GM12878 (cell line): Measurements from ENCODE around the gene RPL7A. TPM values are rescaled to one million over a fixed set of nuclear protein-coding genes. Genes with fewer than 3 reads are reported as not detected.
A peak's percentile ranks its signal among the peaks of the same experiment; 100 is the strongest.

Experiments
- BACH1 ChIP-seq: fragments of 450-650 bp; IDR thresholded peaks from 2 replicates; pipeline ENCODE4 v1.6.1; 2017; ENCODE audit warnings: mild to moderate bottlenecking, borderline replicate concordance
- CEBPB ChIP-seq, 2 experiments: fragments of 150-350 bp in 1 of 2; IDR thresholded peaks; 2 replicates each; pipeline ENCODE4 v1.6.1; 2012 to 2014; ENCODE audit warnings: low read depth in 2 of 2, low read length in 2 of 2, borderline replicate concordance in 1 of 2, inconsistent platforms in 1 of 2
- GATAD2B ChIP-seq: fragments of 450-650 bp; conservative IDR thresholded peaks from 2 replicates; pipeline ENCODE4 v1.6.1; 2017; ENCODE audit warnings: low read depth, mild to moderate bottlenecking, moderate library complexity
- HCFC1 ChIP-seq: fragments of 150-350 bp; IDR thresholded peaks from 2 replicates; pipeline ENCODE4 v1.6.1; 2014; ENCODE audit warnings: low read length
- MEF2A ChIP-seq: IDR thresholded peaks from 2 replicates; pipeline ENCODE4 v1.6.1; 2011; ENCODE audit warnings: low read depth, mild to moderate bottlenecking, low read length, moderate library complexity; ENCODE audit not compliant: insufficient read depth
- REST ChIP-seq: IDR thresholded peaks from 2 replicates; pipeline ENCODE4 v1.6.1; 2012; ENCODE audit warnings: mild to moderate bottlenecking, low read depth, low read length
- SREBF1 ChIP-seq: IDR thresholded peaks from 2 replicates; pipeline ENCODE4 v1.6.1; 2012; ENCODE audit warnings: mild to moderate bottlenecking, low read length
- SRF ChIP-seq, 2 experiments: IDR thresholded peaks; 2 replicates each; pipeline ENCODE4 v1.6.1; 2011; ENCODE audit warnings: low read depth in 2 of 2, low read length in 2 of 2, mild to moderate bottlenecking in 1 of 2, moderate library complexity in 1 of 2
- STAT3 ChIP-seq: IDR thresholded peaks from 2 replicates; pipeline ENCODE4 v1.6.1; 2011; ENCODE audit warnings: low read depth, low read length, improper control_type of control experiment
- YY1 ChIP-seq: IDR thresholded peaks from 2 replicates; pipeline ENCODE4 v1.6.1; 2011; ENCODE audit warnings: low read depth, mild to moderate bottlenecking, low read length
- ZBTB33 ChIP-seq: fragments of 450-650 bp; IDR thresholded peaks from 2 replicates; pipeline ENCODE4 v1.6.1; 2017; ENCODE audit warnings: mild to moderate bottlenecking
- polyA plus RNA-seq, 11 experiments: library from polyadenylated mRNA; depleted of rRNA in 4 of 11; unstranded in 6 of 11; stranded (reverse) in 5 of 11; fragments of >200 nt; fragmentation: Nextera tagmentation in 4 of 11; fragmentation: Illumina TruSeq in 1 of 11; extraction: Ambion mirVana in 4 of 11; extraction: Trizol in 1 of 11; gene quantifications; 1 replicate in 1 of 11; 2 replicates in 10 of 11; pipeline versions ENCODE4 v1.2.1 to v1.2.3, GENCODE V29; 2011 to 2016; ENCODE audit warnings: inconsistent platforms in 2 of 11, missing spikeins in 2 of 11, low read depth in 1 of 11
- total RNA-seq, 4 experiments: library from RNA; depleted of rRNA in 3 of 4; stranded (reverse); fragments of >200 nt in 3 of 4; fragmentation: Illumina TruSeq in 1 of 4; extraction: Trizol in 1 of 4; gene quantifications; 2 replicates each; pipeline versions ENCODE4 v1.2.1 to v1.2.3, GENCODE V29; 2013 to 2021
- TF ChIP-seq, protein P1 (sequence below): fragments of 150-350 bp; IDR thresholded peaks from 2 replicates; pipeline ENCODE4 v1.6.1; 2016; ENCODE audit warnings: low read depth, low read length
- TF ChIP-seq, protein P2 (sequence below): fragments of 450-650 bp; IDR thresholded peaks from 2 replicates; pipeline ENCODE4 v1.6.1; 2016; ENCODE audit warnings: mild to moderate bottlenecking, moderate library complexity, borderline replicate concordance
- TF ChIP-seq, protein P3 (sequence below): IDR thresholded peaks from 2 replicates; pipeline ENCODE4 v1.6.1; 2012; ENCODE audit warnings: low read depth, low read length, improper control_type of control experiment

The RPL7A gene
- total and polyA plus RNA-seq, 10 of the 15 experiments (the other 5 are each of a cell fraction or from before 2014, with no cell fraction given) = 917 to 5,193 (median 3,326) TPM

DNA sequence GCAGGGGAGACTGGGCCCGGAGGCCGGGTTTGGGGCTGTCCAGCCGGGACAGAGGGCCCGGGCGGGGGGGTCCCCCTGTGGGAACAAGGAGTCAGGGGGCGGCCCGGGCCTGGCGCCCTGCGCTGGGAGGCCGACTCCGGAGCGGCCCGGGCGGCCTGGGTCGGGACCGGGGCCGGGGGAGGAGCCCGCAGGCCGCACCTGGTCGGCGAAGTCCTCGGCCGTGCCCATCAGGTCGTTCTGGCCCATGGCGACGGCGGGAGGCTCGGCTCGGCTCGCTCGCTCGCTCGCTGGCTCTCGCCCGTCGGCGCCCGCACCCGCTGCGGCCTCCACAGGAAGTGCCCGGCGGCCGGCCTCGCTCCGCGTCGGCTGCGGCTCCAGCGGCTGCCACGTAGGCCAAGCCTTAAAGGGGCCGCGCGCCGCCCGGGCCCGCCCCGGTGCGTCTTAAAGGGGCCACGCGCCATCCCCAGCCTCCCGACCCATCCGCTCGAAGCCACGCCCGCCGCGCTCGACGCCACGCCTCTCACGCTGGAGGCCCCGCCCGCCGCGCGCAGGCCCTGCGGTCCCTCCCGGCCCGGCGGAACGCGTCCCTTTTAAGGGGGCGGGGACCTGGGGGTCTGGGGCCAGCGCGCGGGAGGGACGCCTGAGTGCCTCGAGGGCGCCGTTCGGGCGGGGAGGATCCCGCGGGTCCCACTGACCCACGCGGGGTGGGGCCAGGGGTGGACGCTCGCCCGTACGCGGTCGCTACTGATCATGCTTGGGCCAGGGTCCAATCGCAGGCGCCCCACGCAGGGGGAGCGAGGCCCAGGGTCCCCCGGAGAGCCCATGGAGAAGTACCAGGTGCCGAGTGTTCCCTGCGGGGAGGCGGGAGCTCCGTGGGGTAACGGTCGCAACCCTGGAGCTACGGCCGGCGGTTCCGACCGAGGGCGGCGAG lies 28.0 kb downstream of the RPL7A start, which contains the start of the genes STKLD1 and SURF4 (continued):
- TF ChIP-seq, protein P1, sequence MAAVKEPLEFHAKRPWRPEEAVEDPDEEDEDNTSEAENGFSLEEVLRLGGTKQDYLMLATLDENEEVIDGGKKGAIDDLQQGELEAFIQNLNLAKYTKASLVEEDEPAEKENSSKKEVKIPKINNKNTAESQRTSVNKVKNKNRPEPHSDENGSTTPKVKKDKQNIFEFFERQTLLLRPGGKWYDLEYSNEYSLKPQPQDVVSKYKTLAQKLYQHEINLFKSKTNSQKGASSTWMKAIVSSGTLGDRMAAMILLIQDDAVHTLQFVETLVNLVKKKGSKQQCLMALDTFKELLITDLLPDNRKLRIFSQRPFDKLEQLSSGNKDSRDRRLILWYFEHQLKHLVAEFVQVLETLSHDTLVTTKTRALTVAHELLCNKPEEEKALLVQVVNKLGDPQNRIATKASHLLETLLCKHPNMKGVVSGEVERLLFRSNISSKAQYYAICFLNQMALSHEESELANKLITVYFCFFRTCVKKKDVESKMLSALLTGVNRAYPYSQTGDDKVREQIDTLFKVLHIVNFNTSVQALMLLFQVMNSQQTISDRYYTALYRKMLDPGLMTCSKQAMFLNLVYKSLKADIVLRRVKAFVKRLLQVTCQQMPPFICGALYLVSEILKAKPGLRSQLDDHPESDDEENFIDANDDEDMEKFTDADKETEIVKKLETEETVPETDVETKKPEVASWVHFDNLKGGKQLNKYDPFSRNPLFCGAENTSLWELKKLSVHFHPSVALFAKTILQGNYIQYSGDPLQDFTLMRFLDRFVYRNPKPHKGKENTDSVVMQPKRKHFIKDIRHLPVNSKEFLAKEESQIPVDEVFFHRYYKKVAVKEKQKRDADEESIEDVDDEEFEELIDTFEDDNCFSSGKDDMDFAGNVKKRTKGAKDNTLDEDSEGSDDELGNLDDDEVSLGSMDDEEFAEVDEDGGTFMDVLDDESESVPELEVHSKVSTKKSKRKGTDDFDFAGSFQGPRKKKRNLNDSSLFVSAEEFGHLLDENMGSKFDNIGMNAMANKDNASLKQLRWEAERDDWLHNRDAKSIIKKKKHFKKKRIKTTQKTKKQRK = no peak
- peak; percentile 81; the same call in 1 of the 2 replicates for TF ChIP-seq BACH1
- TF ChIP-seq SREBF1 = no peak
- peak; percentile 68; the same call in 1 of the 2 replicates for TF ChIP-seq YY1
- TF ChIP-seq CEBPB (IDR thresholded peaks at IDR 0.05; ENCODE audit: borderline replicate concordance in 1 of 2, low read depth in 2 of 2, low read length in 2 of 2) = no peak
- no peak for TF ChIP-seq STAT3
- 0 out of 2 replicates have a peak, but pooled peaks have one; percentile 21 for TF ChIP-seq MEF2A
- TF ChIP-seq ZBTB33 = no peak; the same call in 1 of the 2 replicates
- TF ChIP-seq GATAD2B = peak; percentile 98
- TF ChIP-seq, protein P2, sequence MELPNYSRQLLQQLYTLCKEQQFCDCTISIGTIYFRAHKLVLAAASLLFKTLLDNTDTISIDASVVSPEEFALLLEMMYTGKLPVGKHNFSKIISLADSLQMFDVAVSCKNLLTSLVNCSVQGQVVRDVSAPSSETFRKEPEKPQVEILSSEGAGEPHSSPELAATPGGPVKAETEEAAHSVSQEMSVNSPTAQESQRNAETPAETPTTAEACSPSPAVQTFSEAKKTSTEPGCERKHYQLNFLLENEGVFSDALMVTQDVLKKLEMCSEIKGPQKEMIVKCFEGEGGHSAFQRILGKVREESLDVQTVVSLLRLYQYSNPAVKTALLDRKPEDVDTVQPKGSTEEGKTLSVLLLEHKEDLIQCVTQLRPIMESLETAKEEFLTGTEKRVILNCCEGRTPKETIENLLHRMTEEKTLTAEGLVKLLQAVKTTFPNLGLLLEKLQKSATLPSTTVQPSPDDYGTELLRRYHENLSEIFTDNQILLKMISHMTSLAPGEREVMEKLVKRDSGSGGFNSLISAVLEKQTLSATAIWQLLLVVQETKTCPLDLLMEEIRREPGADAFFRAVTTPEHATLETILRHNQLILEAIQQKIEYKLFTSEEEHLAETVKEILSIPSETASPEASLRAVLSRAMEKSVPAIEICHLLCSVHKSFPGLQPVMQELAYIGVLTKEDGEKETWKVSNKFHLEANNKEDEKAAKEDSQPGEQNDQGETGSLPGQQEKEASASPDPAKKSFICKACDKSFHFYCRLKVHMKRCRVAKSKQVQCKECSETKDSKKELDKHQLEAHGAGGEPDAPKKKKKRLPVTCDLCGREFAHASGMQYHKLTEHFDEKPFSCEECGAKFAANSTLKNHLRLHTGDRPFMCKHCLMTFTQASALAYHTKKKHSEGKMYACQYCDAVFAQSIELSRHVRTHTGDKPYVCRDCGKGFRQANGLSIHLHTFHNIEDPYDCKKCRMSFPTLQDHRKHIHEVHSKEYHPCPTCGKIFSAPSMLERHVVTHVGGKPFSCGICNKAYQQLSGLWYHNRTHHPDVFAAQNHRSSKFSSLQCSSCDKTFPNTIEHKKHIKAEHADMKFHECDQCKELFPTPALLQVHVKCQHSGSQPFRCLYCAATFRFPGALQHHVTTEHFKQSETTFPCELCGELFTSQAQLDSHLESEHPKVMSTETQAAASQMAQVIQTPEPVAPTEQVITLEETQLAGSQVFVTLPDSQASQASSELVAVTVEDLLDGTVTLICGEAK = no peak
- TF ChIP-seq REST = no peak
- TF ChIP-seq SRF (IDR thresholded peaks at IDR 0.05; ENCODE audit: low read depth in 2 of 2, low read length in 2 of 2) = peak; percentile 5 to 49; a peak in 1 of 4 replicates
- peak; percentile 54 for TF ChIP-seq HCFC1
- TF ChIP-seq, protein P3, sequence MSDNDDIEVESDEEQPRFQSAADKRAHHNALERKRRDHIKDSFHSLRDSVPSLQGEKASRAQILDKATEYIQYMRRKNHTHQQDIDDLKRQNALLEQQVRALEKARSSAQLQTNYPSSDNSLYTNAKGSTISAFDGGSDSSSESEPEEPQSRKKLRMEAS = peak; percentile 84
